GM12878 (cell line): ENCODE data around the gene ANKRD40CL. TPM values are rescaled to one million over a fixed set of nuclear protein-coding genes. Genes with fewer than 3 reads are reported as not detected.

Experiments used
- ATAC-seq: fragments of 200-7000 bp; cut with Tn5 transposase; 3 replicates; pipeline ENCODE4 v1.9.1; 2020; ENCODE audit warnings: mild to moderate bottlenecking, moderate library complexity
- BruUV-seq: library from RNA; stranded (reverse); fragments of 400-500 nt; replicated peaks from 2 replicates; lab custom pipeline; 2021; lab: Mats Ljungman, UMichigan
- CTCF ChIA-PET: fragments of 300-600 bp; sonication (Branson Sonifier 250); formaldehyde crosslinking; extraction: SDS; loops from one replicate; lab custom pipeline; 2021; ENCODE audit warnings: inconsistent platforms; lab: Yijun Ruan, JAX
- POLR2A ChIA-PET: fragments of 350-600 bp; formaldehyde crosslinking; extraction: SDS; loops from one replicate; lab custom pipeline; 2021; ENCODE audit warnings: inconsistent platforms; lab: Charles Lee
- RAD21 ChIA-PET: fragments of 300-600 bp; sonication (Branson Sonifier 250); formaldehyde crosslinking; loops from one replicate; lab custom pipeline; 2023; ENCODE audit warnings: antibody characterized with exemption; ENCODE audit not compliant: unreplicated experiment; lab: Charles Lee
- SMC1A ChIA-PET: fragments of 300-600 bp; sonication (Branson Sonifier 250); formaldehyde crosslinking; loops from one replicate; lab custom pipeline; 2023; ENCODE audit not compliant: unreplicated experiment, uncharacterized antibody; lab: Charles Lee
- DNase-seq: peaks from one replicate; pipeline ENCODE4 v3.0.0-alpha.2; 2011; ENCODE audit warnings: low read depth, low spot score
- FAIRE-seq: peaks from 3 replicates; lab custom pipeline; 2011; peaks lifted over from hg19 to GRCh38; lab: Jason Lieb, UNC
- H2AFZ ChIP-seq: 2 replicates; pipeline ENCODE4 v1.6.0; 2011; ENCODE audit warnings: low read depth, low read length, control low read depth; ENCODE audit not compliant: control insufficient read depth
- H3K27ac ChIP-seq: 2 replicates; pipeline ENCODE4 v1.5.1; 2011; ENCODE audit warnings: control low read depth; ENCODE audit not compliant: control insufficient read depth, insufficient read depth
- H3K27me3 ChIP-seq, 2 experiments: replicated peaks in 1 of 2; 2 replicates each; pipeline versions ENCODE4 v1.6.0 to v1.6.1; 2011; ENCODE audit warnings: low read length in 1 of 2; ENCODE audit not compliant: control insufficient read depth in 2 of 2, insufficient read depth in 2 of 2
- H3K36me3 ChIP-seq, 2 experiments: 2 replicates each; pipeline ENCODE4 v1.5.1; 2011; ENCODE audit warnings: low read length in 1 of 2; ENCODE audit not compliant: control insufficient read depth in 2 of 2, insufficient read depth in 2 of 2
- H3K4me1 ChIP-seq: 2 replicates; pipeline ENCODE4 v1.6.1; 2011; ENCODE audit warnings: mild to moderate bottlenecking, low read length, moderate library complexity, mixed read lengths; ENCODE audit not compliant: control insufficient read depth, insufficient read depth
- H3K4me2 ChIP-seq: 2 replicates; pipeline ENCODE4 v1.6.0; 2011; ENCODE audit warnings: control low read depth; ENCODE audit not compliant: control insufficient read depth, insufficient read depth
- H3K4me3 ChIP-seq: fragments of 200-600 bp; sonication (generic); 2 replicates; pipeline ENCODE4 v1.5.1; 2016
- H3K79me2 ChIP-seq: 2 replicates; pipeline ENCODE4 v1.6.0; 2011; ENCODE audit warnings: low read length; ENCODE audit not compliant: control insufficient read depth, insufficient read depth
- H3K9ac ChIP-seq: 2 replicates; pipeline ENCODE4 v1.8.0; 2011; ENCODE audit warnings: low read length, control low read depth, mixed read lengths; ENCODE audit not compliant: control insufficient read depth, insufficient read depth
- H3K9me3 ChIP-seq: replicated peaks from 3 replicates; pipeline ENCODE4 v1.5.1; 2011; ENCODE audit warnings: mild to moderate bottlenecking, low read length; ENCODE audit not compliant: control insufficient read depth, insufficient read depth
- H4K20me1 ChIP-seq: 2 replicates; pipeline ENCODE4 v1.6.0; 2011; ENCODE audit not compliant: control insufficient read depth, insufficient read depth
- CBFB ChIP-seq: IDR thresholded peaks from 2 replicates; pipeline ENCODE4 v1.6.1; 2016; ENCODE audit warnings: antibody characterized with exemption, low read depth
- CBX5 ChIP-seq: sonication (generic); IDR thresholded peaks from 2 replicates; pipeline ENCODE4 v1.6.1; 2016; ENCODE audit warnings: low read depth, moderate library complexity, mild to moderate bottlenecking, inconsistent platforms
- CREB1 ChIP-seq: IDR thresholded peaks from 2 replicates; pipeline ENCODE4 v1.6.1; 2012; ENCODE audit warnings: low read depth, mild to moderate bottlenecking, inconsistent platforms
- IKZF1 ChIP-seq: fragments of 450-650 bp; conservative IDR thresholded peaks from 2 replicates; pipeline ENCODE4 v1.6.1; 2017; ENCODE audit warnings: antibody characterized with exemption, mild to moderate bottlenecking
- JUND ChIP-seq: IDR thresholded peaks from 2 replicates; pipeline ENCODE4 v1.6.1; 2012; ENCODE audit warnings: low read depth, mild to moderate bottlenecking, low read length, improper control_type of control experiment, moderate library complexity
- KAT2A ChIP-seq: conservative IDR thresholded peaks from 2 replicates; pipeline ENCODE4 v1.6.1; 2011; ENCODE audit warnings: low read depth, low read length; ENCODE audit not compliant: control insufficient read depth
- NR2F1 ChIP-seq: fragments of 450-650 bp; conservative IDR thresholded peaks from 2 replicates; pipeline ENCODE4 v1.6.1; 2017; ENCODE audit warnings: mild to moderate bottlenecking
- POLR2AphosphoS2 ChIP-seq: IDR thresholded peaks from 2 replicates; pipeline ENCODE4 v1.6.1; 2011; ENCODE audit warnings: low read depth, mild to moderate bottlenecking, low read length, improper control_type of control experiment, moderate library complexity
- RELA ChIP-seq: fragments of 450-650 bp; IDR thresholded peaks from 2 replicates; pipeline ENCODE4 v1.8.0; 2014; ENCODE audit warnings: borderline replicate concordance; ENCODE audit not compliant: partially characterized antibody
- RFX5 ChIP-seq: IDR thresholded peaks from 2 replicates; pipeline ENCODE4 v1.6.1; 2011; ENCODE audit warnings: low read depth, low read length, improper control_type of control experiment
- STAT3 ChIP-seq: IDR thresholded peaks from 2 replicates; pipeline ENCODE4 v1.6.1; 2011; ENCODE audit warnings: low read depth, low read length, improper control_type of control experiment
- WGBS: methylation state at CpG from one replicate; pipeline ENCODE4 v1.1.6; 2016; ENCODE audit warnings: low lambda C conversion rate; ENCODE audit not compliant: insufficient replicate concordance, insufficient coverage; ENCODE audit errors: missing lambda C conversion rate; 5-methylcytosine and 5-hydroxymethylcytosine counted together
- in situ Hi-C: fragments of 300-500 bp; cut with MboI; formaldehyde crosslinking; loops from 9 replicates; pipeline ENCODE4 v1.14.3; 2018; ENCODE audit warnings: mixed read lengths
- intact Hi-C: fragments of 100-400 bp; cut with micrococcal nuclease; formaldehyde crosslinking; loops from one replicate; pipeline ENCODE4 v1.14.2; 2022; ENCODE audit not compliant: unreplicated experiment
- polyA plus RNA-seq, 11 experiments: library from polyadenylated mRNA; depleted of rRNA in 4 of 11; unstranded in 6 of 11; stranded (reverse) in 5 of 11; fragments of >200 nt; fragmentation: Nextera tagmentation in 4 of 11; fragmentation: Illumina TruSeq in 1 of 11; extraction: Ambion mirVana in 4 of 11; extraction: Trizol in 1 of 11; gene quantifications; 1 replicate in 1 of 11; 2 replicates in 10 of 11; pipeline versions ENCODE4 v1.2.1 to v1.2.3, GENCODE V29; 2011 to 2016; ENCODE audit warnings: inconsistent platforms in 2 of 11, missing spikeins in 2 of 11, low read depth in 1 of 11
- total RNA-seq, 4 experiments: library from RNA; depleted of rRNA in 3 of 4; stranded (reverse); fragments of >200 nt in 3 of 4; fragmentation: Illumina TruSeq in 1 of 4; extraction: Trizol in 1 of 4; gene quantifications; 2 replicates each; pipeline versions ENCODE4 v1.2.1 to v1.2.3, GENCODE V29; 2013 to 2021
- TF ChIP-seq, protein P1 (sequence below): fragments of 450-650 bp; IDR thresholded peaks from 2 replicates; pipeline ENCODE4 v1.6.1; 2016; ENCODE audit warnings: mild to moderate bottlenecking, moderate library complexity, borderline replicate concordance
- TF ChIP-seq, protein P2 (sequence below): fragments of 450-650 bp; conservative IDR thresholded peaks from 2 replicates; pipeline ENCODE4 v1.6.1; 2017; ENCODE audit warnings: mild to moderate bottlenecking, moderate library complexity
- TF ChIP-seq, protein P3 (sequence below): fragments of 450-650 bp; IDR thresholded peaks from 2 replicates; pipeline ENCODE4 v1.6.1; 2017; ENCODE audit warnings: mild to moderate bottlenecking
- TF ChIP-seq, protein P4 (sequence below): fragments of 450-650 bp; IDR thresholded peaks from 2 replicates; pipeline ENCODE4 v1.6.1; 2016; ENCODE audit warnings: mild to moderate bottlenecking

Gene ANKRD40CL
- total and polyA plus RNA-seq, 10 of the 15 experiments (the other 5 are each of a cell fraction or from before 2014, with no cell fraction given): not detected

DNA sequence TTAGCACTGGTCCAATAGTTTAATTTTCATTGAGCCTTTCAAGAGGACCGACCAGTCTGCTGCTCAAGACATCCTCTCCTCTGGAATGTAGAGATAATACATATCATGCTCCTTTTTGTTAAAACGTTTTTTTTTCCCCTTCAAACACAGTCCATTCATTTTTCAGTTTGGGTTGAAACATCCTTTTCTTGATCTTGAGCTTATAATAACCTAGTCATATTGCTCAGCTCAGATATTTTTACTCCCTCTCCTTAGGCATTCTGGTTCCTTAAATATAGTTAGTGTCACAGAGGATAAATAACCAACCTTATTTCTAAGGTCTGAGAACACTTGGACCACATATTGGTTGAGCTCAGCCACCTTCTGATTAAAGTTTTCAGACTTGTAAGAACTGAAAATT lies 12.8 kb downstream of the ANKRD40CL start (continued):
- TF ChIP-seq, protein P1, sequence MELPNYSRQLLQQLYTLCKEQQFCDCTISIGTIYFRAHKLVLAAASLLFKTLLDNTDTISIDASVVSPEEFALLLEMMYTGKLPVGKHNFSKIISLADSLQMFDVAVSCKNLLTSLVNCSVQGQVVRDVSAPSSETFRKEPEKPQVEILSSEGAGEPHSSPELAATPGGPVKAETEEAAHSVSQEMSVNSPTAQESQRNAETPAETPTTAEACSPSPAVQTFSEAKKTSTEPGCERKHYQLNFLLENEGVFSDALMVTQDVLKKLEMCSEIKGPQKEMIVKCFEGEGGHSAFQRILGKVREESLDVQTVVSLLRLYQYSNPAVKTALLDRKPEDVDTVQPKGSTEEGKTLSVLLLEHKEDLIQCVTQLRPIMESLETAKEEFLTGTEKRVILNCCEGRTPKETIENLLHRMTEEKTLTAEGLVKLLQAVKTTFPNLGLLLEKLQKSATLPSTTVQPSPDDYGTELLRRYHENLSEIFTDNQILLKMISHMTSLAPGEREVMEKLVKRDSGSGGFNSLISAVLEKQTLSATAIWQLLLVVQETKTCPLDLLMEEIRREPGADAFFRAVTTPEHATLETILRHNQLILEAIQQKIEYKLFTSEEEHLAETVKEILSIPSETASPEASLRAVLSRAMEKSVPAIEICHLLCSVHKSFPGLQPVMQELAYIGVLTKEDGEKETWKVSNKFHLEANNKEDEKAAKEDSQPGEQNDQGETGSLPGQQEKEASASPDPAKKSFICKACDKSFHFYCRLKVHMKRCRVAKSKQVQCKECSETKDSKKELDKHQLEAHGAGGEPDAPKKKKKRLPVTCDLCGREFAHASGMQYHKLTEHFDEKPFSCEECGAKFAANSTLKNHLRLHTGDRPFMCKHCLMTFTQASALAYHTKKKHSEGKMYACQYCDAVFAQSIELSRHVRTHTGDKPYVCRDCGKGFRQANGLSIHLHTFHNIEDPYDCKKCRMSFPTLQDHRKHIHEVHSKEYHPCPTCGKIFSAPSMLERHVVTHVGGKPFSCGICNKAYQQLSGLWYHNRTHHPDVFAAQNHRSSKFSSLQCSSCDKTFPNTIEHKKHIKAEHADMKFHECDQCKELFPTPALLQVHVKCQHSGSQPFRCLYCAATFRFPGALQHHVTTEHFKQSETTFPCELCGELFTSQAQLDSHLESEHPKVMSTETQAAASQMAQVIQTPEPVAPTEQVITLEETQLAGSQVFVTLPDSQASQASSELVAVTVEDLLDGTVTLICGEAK: no peak
- TF ChIP-seq CREB1 (no peak), RELA (no peak)

DNA sequence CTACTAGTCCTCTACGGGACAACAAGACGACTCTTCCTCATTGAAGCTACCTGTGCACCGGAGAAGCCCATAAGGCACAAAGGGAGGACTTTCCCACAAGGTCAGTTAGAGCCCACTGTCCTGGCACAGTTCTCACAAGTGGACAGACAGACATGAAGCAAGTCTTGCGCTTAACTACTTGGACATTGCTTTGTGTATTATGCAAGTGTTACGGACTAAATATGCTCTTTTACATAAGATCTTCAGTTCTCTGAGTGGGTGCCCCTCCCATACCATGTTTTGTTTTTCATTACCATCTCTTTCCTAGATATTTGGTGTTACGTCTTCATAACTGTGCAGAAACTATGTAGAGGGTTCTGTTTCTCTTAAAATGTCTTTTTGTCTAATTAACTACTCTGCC lies 18.1 kb downstream of the ANKRD40CL start:
- H3K27me3 ChIP-seq: no peaks in the 10 kb centered on the region
- ChIA-PET POLR2A (no interaction called here), RAD21 (no interaction called here), CTCF (no interaction called here), SMC1A (no interaction called here)
- H3K36me3 ChIP-seq: peaks cover 12 to 54% of the 10 kb centered on the region in 2 experiments
- H3K4me2 ChIP-seq: no peak overlapping the region
- no peak for FAIRE-seq
- BruUV-seq: no TSS peak
- no peak overlapping the region for H3K27ac ChIP-seq
- no peak overlapping the region for H3K4me3 ChIP-seq
- in situ Hi-C loops: no loop called here
- over 99% methylated on average over 6 of the region's 6 CpGs for WGBS
- intact Hi-C loops: no loop called here
- no peak overlapping the region for H2AFZ ChIP-seq
- H3K79me2 ChIP-seq: peaks cover 1% of the 10 kb centered on the region
- no peak for DNase-seq
- H4K20me1 ChIP-seq: no peaks in the 10 kb centered on the region
- H3K9ac ChIP-seq: no peak overlapping the region
- no peaks in the 10 kb centered on the region for H3K4me1 ChIP-seq
- H3K9me3 ChIP-seq: no peaks in the 10 kb centered on the region
- no peak for ATAC-seq
- TF ChIP-seq STAT3 (no peak), NR2F1 (no peak), IKZF1 (no peak), KAT2A (no peak), RELA (no peak), POLR2AphosphoS2 (no peak), CBX5 (no peak), CBFB (no peak), JUND (no peak), RFX5 (no peak)
- TF ChIP-seq, protein P2, sequence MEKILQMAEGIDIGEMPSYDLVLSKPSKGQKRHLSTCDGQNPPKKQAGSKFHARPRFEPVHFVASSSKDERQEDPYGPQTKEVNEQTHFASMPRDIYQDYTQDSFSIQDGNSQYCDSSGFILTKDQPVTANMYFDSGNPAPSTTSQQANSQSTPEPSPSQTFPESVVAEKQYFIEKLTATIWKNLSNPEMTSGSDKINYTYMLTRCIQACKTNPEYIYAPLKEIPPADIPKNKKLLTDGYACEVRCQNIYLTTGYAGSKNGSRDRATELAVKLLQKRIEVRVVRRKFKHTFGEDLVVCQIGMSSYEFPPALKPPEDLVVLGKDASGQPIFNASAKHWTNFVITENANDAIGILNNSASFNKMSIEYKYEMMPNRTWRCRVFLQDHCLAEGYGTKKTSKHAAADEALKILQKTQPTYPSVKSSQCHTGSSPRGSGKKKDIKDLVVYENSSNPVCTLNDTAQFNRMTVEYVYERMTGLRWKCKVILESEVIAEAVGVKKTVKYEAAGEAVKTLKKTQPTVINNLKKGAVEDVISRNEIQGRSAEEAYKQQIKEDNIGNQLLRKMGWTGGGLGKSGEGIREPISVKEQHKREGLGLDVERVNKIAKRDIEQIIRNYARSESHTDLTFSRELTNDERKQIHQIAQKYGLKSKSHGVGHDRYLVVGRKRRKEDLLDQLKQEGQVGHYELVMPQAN: no peak
- TF ChIP-seq, protein P3, sequence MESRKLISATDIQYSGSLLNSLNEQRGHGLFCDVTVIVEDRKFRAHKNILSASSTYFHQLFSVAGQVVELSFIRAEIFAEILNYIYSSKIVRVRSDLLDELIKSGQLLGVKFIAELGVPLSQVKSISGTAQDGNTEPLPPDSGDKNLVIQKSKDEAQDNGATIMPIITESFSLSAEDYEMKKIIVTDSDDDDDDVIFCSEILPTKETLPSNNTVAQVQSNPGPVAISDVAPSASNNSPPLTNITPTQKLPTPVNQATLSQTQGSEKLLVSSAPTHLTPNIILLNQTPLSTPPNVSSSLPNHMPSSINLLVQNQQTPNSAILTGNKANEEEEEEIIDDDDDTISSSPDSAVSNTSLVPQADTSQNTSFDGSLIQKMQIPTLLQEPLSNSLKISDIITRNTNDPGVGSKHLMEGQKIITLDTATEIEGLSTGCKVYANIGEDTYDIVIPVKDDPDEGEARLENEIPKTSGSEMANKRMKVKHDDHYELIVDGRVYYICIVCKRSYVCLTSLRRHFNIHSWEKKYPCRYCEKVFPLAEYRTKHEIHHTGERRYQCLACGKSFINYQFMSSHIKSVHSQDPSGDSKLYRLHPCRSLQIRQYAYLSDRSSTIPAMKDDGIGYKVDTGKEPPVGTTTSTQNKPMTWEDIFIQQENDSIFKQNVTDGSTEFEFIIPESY: no peak
- TF ChIP-seq, protein P4, sequence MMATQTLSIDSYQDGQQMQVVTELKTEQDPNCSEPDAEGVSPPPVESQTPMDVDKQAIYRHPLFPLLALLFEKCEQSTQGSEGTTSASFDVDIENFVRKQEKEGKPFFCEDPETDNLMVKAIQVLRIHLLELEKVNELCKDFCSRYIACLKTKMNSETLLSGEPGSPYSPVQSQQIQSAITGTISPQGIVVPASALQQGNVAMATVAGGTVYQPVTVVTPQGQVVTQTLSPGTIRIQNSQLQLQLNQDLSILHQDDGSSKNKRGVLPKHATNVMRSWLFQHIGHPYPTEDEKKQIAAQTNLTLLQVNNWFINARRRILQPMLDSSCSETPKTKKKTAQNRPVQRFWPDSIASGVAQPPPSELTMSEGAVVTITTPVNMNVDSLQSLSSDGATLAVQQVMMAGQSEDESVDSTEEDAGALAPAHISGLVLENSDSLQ: no peak
